B cell (primary cell): Measurements from ENCODE around the gene TEC. TPM values are rescaled to one million over a fixed set of nuclear protein-coding genes. Genes with fewer than 3 reads are reported as not detected.

Experiments used
- ATAC-seq: fragments of 200-7000 bp; cut with Tn5 transposase; one replicate; pipeline ENCODE4 v1.10.0; 2021; ENCODE audit warnings: low read depth, mild to moderate bottlenecking, moderate number of reproducible peaks, moderate library complexity
- CTCF ChIA-PET: fragments of 350-600 bp; sonication (Branson Sonifier 250); formaldehyde crosslinking; loops from one replicate; lab custom pipeline; 2021; ENCODE audit warnings: antibody characterized with exemption, inconsistent platforms; lab: Charles Lee
- POLR2A ChIA-PET: fragments of 350-600 bp; sonication (Branson Sonifier 250); formaldehyde crosslinking; loops from one replicate; lab custom pipeline; 2021; ENCODE audit warnings: antibody characterized with exemption; lab: Charles Lee
- DNase-seq: peaks from one replicate; pipeline ENCODE4 v3.0.0; 2013
- H2AFZ ChIP-seq: 2 replicates; pipeline ENCODE4 v1.6.1; 2012; ENCODE audit warnings: mild to moderate bottlenecking, low read depth, low read length; ENCODE audit not compliant: insufficient read depth, poor library complexity, severe bottlenecking
- H3K27ac ChIP-seq, 2 donors: 1 replicate in 1 of 2; 2 replicates in 1 of 2; pipeline ENCODE4 v1.5.1; 2012 to 2013; ENCODE audit warnings: low read length in 2 of 2, mild to moderate bottlenecking in 2 of 2, moderate library complexity in 1 of 2
- H3K27me3 ChIP-seq, 4 experiments: fragments of 200-600 bp in 1 of 4; sonication (generic) in 1 of 4; replicated peaks in 1 of 4; 1 replicate in 2 of 4; 2 replicates in 2 of 4; pipeline versions ENCODE4 v1.6.1 to v1.7.0; 2013 to 2016; ENCODE audit warnings: low read length in 3 of 4, mild to moderate bottlenecking in 2 of 4, mixed read lengths in 1 of 4, moderate library complexity in 1 of 4; ENCODE audit not compliant: insufficient read depth in 4 of 4, control insufficient read depth in 3 of 4; ENCODE audit errors: control extremely low read depth in 1 of 4
- H3K36me3 ChIP-seq, 2 experiments: replicated peaks in 1 of 2; 1 replicate in 1 of 2; 2 replicates in 1 of 2; pipeline versions ENCODE4 v1.6.1 to v1.7.1; 2013; ENCODE audit warnings: low read length in 1 of 2; ENCODE audit not compliant: insufficient read depth in 2 of 2, control insufficient read depth in 1 of 2; ENCODE audit errors: control extremely low read depth in 1 of 2, extremely low read depth in 1 of 2
- H3K4me1 ChIP-seq, 2 donors: fragments of 200-600 bp in 1 of 2; sonication (generic) in 1 of 2; 1 replicate in 1 of 2; 2 replicates in 1 of 2; pipeline versions ENCODE4 v1.5.1 to v1.6.1; 2013 to 2017; ENCODE audit warnings: low read length in 2 of 2; ENCODE audit not compliant: control insufficient read depth in 2 of 2, insufficient read depth in 2 of 2
- H3K4me2 ChIP-seq: replicated peaks from 2 replicates; pipeline ENCODE3; 2012; ENCODE audit warnings: mild to moderate bottlenecking, low read depth, low read length; ENCODE audit not compliant: poor library complexity, severe bottlenecking
- H3K4me3 ChIP-seq, 5 experiments: fragments of 200-600 bp in 1 of 5; sonication (generic) in 1 of 5; 1 replicate in 3 of 5; 2 replicates in 2 of 5; pipeline versions ENCODE4 v1.5.1 to v1.7.0; 2011 to 2016; ENCODE audit warnings: low read length in 4 of 5, mild to moderate bottlenecking in 4 of 5, low read depth in 2 of 5, control low read depth in 1 of 5, moderate library complexity in 1 of 5; ENCODE audit not compliant: insufficient read depth in 1 of 5; ENCODE audit errors: control extremely low read depth in 1 of 5, extremely low read depth in 1 of 5
- H3K79me2 ChIP-seq: fragments of 200-600 bp; sonication (generic); one replicate; pipeline ENCODE4 v1.6.0; 2016; ENCODE audit warnings: low read length; ENCODE audit not compliant: control insufficient read depth, insufficient read depth
- H3K9ac ChIP-seq: fragments of 200-600 bp; sonication (generic); 2 replicates; pipeline ENCODE4 v1.6.1; 2017; ENCODE audit warnings: mild to moderate bottlenecking, low read length, moderate library complexity
- H3K9me3 ChIP-seq, 3 donors: one replicate each; pipeline versions ENCODE4 v1.6.1 to v1.7.1; 2013; ENCODE audit warnings: low read length in 2 of 3; ENCODE audit not compliant: control insufficient read depth in 2 of 3, insufficient read depth in 1 of 3; ENCODE audit errors: control extremely low read depth in 1 of 3
- H4K20me1 ChIP-seq: 2 replicates; pipeline ENCODE4 v1.6.0; 2012; ENCODE audit warnings: mild to moderate bottlenecking, low read length; ENCODE audit not compliant: insufficient read depth, control insufficient read depth, poor library complexity, severe bottlenecking
- H3K27ac Mint-ChIP-seq: one replicate; pipeline ENCODE4 v1.8.0; 2021; ENCODE audit warnings: mixed read lengths
- H3K27me3 Mint-ChIP-seq: one replicate; pipeline ENCODE4 v1.8.0; 2021; ENCODE audit warnings: mixed read lengths
- H3K4me1 Mint-ChIP-seq: one replicate; pipeline ENCODE4 v1.8.0; 2021; ENCODE audit warnings: mixed read lengths
- H3K4me3 Mint-ChIP-seq: one replicate; pipeline ENCODE4 v1.8.0; 2021; ENCODE audit warnings: mixed read lengths
- H3K9me3 Mint-ChIP-seq: one replicate; pipeline ENCODE4 v1.8.0; 2022; ENCODE audit warnings: mixed read lengths; ENCODE audit not compliant: insufficient read depth
- CTCF ChIP-seq: fragments of 200-600 bp; IDR thresholded peaks from one replicate; pipeline ENCODE4 v1.8.0; 2022; ENCODE audit warnings: antibody characterized with exemption, mild to moderate bottlenecking
- EZH2 ChIP-seq: IDR thresholded peaks from 2 replicates; pipeline ENCODE4 v1.6.1; 2012; ENCODE audit warnings: borderline replicate concordance, low read depth, mild to moderate bottlenecking, moderate library complexity, low read length; ENCODE audit not compliant: insufficient read depth, poor library complexity, severe bottlenecking
- WGBS: methylation state at CpG from one replicate; pipeline ENCODE4 v1.1.5; 2013; ENCODE audit warnings: missing lambda C conversion rate; ENCODE audit not compliant: insufficient coverage; 5-methylcytosine and 5-hydroxymethylcytosine counted together
- intact Hi-C: fragments of 100-400 bp; cut with micrococcal nuclease; formaldehyde crosslinking; loops from one replicate; pipeline ENCODE4 v1.10.0; 2022
- polyA plus RNA-seq: library from polyadenylated mRNA; depleted of rRNA; stranded (reverse); fragments of >200 nt; gene quantifications from 2 replicates; pipeline ENCODE4 v1.2.3, GENCODE V29; 2012
- total RNA-seq, 2 donors: library from RNA; stranded (reverse); fragments of 120-200 nt in 1 of 2; gene quantifications; 1 replicate in 1 of 2; 2 replicates in 1 of 2; pipeline versions ENCODE4 v1.2.3 to v1.2.4, GENCODE V29; 2013 to 2022

Gene TEC
- total and polyA plus RNA-seq, 2 donors (not counting 1 experiment from before 2014, with no cell fraction given), result 2.0 to 8.3 TPM

- Histone ChIP-seq H3K36me3 (no peaks in the 10 kb centered on the region), H3K4me1 (no peaks in the 10 kb centered on the region), H3K27ac (no peak overlapping the region), H3K9ac (no peak overlapping the region), H3K4me2 (no peak overlapping the region), H3K4me3 (no peak overlapping the region), H2AFZ (no peak overlapping the region), H3K27me3 (no peaks in the 10 kb centered on the region), H4K20me1 (no peaks in the 10 kb centered on the region), H3K9me3 (no peaks in the 10 kb centered on the region), H3K79me2 (peaks cover 37% of the 10 kb centered on the region)
- H3K27me3 Mint-ChIP-seq, result no peaks in the 10 kb centered on the region
- DNase-seq, result no peak
- H3K9me3 Mint-ChIP-seq, result no peaks in the 10 kb centered on the region
- intact Hi-C loops, result no loop called here
- ATAC-seq, result no peak
- POLR2A ChIA-PET, result no interaction called here
- peaks cover 23% of the 10 kb centered on the region for H3K4me1 Mint-ChIP-seq
- CTCF ChIA-PET, result interaction anchor here (0.6 to 1.2 kb wide), 2 partner anchors 9 to 114 kb away, joined by 3 to 4 read pairs; no protein-coding TSS in a partner anchor
- TF ChIP-seq EZH2, result no peak
- no peak for TF ChIP-seq CTCF
- H3K4me3 Mint-ChIP-seq, result no peak overlapping the region
- no peak overlapping the region for H3K27ac Mint-ChIP-seq
- WGBS, result no CpG with 5 or more reads among the region's 2 CpGs
Observed at GRCh38 chr4:48241731-48242130, 27.9 kb downstream of the TEC start.

- Mint-ChIP-seq H3K4me1 (peaks cover 33% of the 10 kb centered on the region), H3K27me3 (no peaks in the 10 kb centered on the region), H3K9me3 (no peaks in the 10 kb centered on the region), H3K27ac (no peak overlapping the region), H3K4me3 (no peak overlapping the region)
- Histone ChIP-seq H3K27ac (no peak overlapping the region), H3K36me3 (no peaks in the 10 kb centered on the region), H2AFZ (no peak overlapping the region), H3K79me2 (peaks cover 36% of the 10 kb centered on the region), H3K27me3 (no peaks in the 10 kb centered on the region), H3K4me1 (peaks cover 4% of the 10 kb centered on the region in 2 donors), H4K20me1 (no peaks in the 10 kb centered on the region), H3K4me3 (no peak overlapping the region), H3K9me3 (no peaks in the 10 kb centered on the region), H3K9ac (no peak overlapping the region), H3K4me2 (no peak overlapping the region)
- no CpG with 5 or more reads among the region's 4 CpGs for WGBS
- POLR2A ChIA-PET, result no interaction called here
- DNase-seq (no peak), ATAC-seq (no peak)
- intact Hi-C loops, result no loop called here
- CTCF ChIA-PET, result interaction anchor here (0.5 kb wide), 1 partner anchor 168 kb away, joined by 4 read pairs; no protein-coding TSS in a partner anchor
- no peak for TF ChIP-seq CTCF
- TF ChIP-seq EZH2, result no peak
Observed at GRCh38 chr4:48237996-48238645, 31.5 kb downstream of the TEC start.
